Right forelimb (tissue), 1 donor: Measurements from ENCODE around the gene GSX1.
A peak's percentile ranks its signal among the peaks of the same experiment; 100 is the strongest.
"Not testable (repeated sequence)": the region's sequence is repeated elsewhere in the genome, so short reads cannot be mapped to it uniquely, and the experiment has no call there.

Source experiments
- DNase-seq: peaks from one replicate; pipeline ENCODE4 v3.0.0-alpha.2; 2018

Gene GSX1

GRCh38 chr13:27794921-27795717 lies 2.8 kb downstream of the GSX1 start:
- no peak for DNase-seq

GRCh38 chr13:27795718-27796019 lies 3.4 kb downstream of the GSX1 start:
- DNase-seq = no peak

- DNase-seq = peak; percentile 16
These were observed 4.4 kb downstream of the GSX1 start for GRCh38 chr13:27796544-27797227.

- DNase-seq = peak; percentile 42
These were observed 4.9 kb downstream of the GSX1 start for GRCh38 chr13:27797228-27797624.

GRCh38 chr13:27806744-27807387 lies 14.6 kb downstream of the GSX1 start:
- DNase-seq = no peak

- peak; percentile 9 for DNase-seq
These were observed 16.7 kb downstream of the GSX1 start for GRCh38 chr13:27808851-27809550.

- no peak for DNase-seq
These were observed 17.7 kb downstream of the GSX1 start for GRCh38 chr13:27810009-27810408.

- no peak for DNase-seq
These were observed 18.2 kb downstream of the GSX1 start for GRCh38 chr13:27810461-27810860.

- DNase-seq = peak; percentile 13
These were observed 21.5 kb downstream of the GSX1 start for GRCh38 chr13:27813826-27814225.

- not testable (repeated sequence) for DNase-seq
These were observed 25.5 kb downstream of the GSX1 start for GRCh38 chr13:27817832-27818231.

- no peak for DNase-seq
These were observed 28.5 kb downstream of the GSX1 start for GRCh38 chr13:27820524-27821482.

- no peak for DNase-seq
These were observed 29.3 kb downstream of the GSX1 start for GRCh38 chr13:27821566-27821965.

- DNase-seq = no peak
These were observed 30.1 kb downstream of the GSX1 start for GRCh38 chr13:27822258-27822872.

- no peak for DNase-seq
These were observed 30.6 kb downstream of the GSX1 start for GRCh38 chr13:27822873-27823311.

- DNase-seq = no peak
These were observed 31.8 kb downstream of the GSX1 start for GRCh38 chr13:27824121-27824520.

GRCh38 chr13:27825072-27825471 lies 32.8 kb downstream of the GSX1 start:
- DNase-seq = no peak

GRCh38 chr13:27826379-27827353 lies 34.4 kb downstream of the GSX1 start:
- DNase-seq = peak; percentile 88

GRCh38 chr13:27827646-27828045 lies 35.4 kb downstream of the GSX1 start:
- DNase-seq = no peak

- DNase-seq = peak; percentile 50
These were observed 37.7 kb downstream of the GSX1 start for GRCh38 chr13:27830010-27830409.

- no peak for DNase-seq
These were observed 40.9 kb downstream of the GSX1 start for GRCh38 chr13:27833206-27833605.
